Liver (tissue), 9 donors: ENCODE measurements around the gene ENDOG. TPM values are rescaled to one million over a fixed set of nuclear protein-coding genes. Genes with fewer than 3 reads are reported as not detected.

ENCODE experiments used
- DNase-seq: peaks from one replicate; pipeline ENCODE4 v3.0.0-alpha.2; 2017; ENCODE audit warnings: low spot score
- H3K27ac ChIP-seq, 2 donors: one replicate each; pipeline ENCODE4 v1.7.0; 2013; ENCODE audit warnings: inconsistent platforms in 2 of 2, low read length in 2 of 2, control low read depth in 1 of 2, low read depth in 1 of 2, mild to moderate bottlenecking in 1 of 2
- H3K27me3 ChIP-seq, 4 donors: one replicate each; pipeline versions ENCODE4 v1.6.1 to v1.7.0; 2013; ENCODE audit warnings: low read length in 3 of 4, inconsistent platforms in 1 of 4, mild to moderate bottlenecking in 1 of 4, moderate library complexity in 1 of 4; ENCODE audit not compliant: control insufficient read depth in 4 of 4, insufficient read depth in 4 of 4
- H3K36me3 ChIP-seq, 4 donors: one replicate each; pipeline versions ENCODE4 v1.6.1 to v1.7.0; 2013; ENCODE audit warnings: low read length in 3 of 4, mild to moderate bottlenecking in 3 of 4, low read depth in 1 of 4, moderate library complexity in 1 of 4; ENCODE audit not compliant: control insufficient read depth in 4 of 4, insufficient read depth in 3 of 4
- H3K4me1 ChIP-seq, 4 donors: one replicate each; pipeline versions ENCODE4 v1.6.1 to v1.7.0; 2013; ENCODE audit warnings: low read length in 3 of 4, mild to moderate bottlenecking in 3 of 4, moderate library complexity in 1 of 4; ENCODE audit not compliant: control insufficient read depth in 4 of 4, insufficient read depth in 4 of 4
- H3K4me3 ChIP-seq, 3 donors: one replicate each; pipeline versions ENCODE4 v1.6.1 to v1.7.0; 2013; ENCODE audit warnings: low read length in 3 of 3, control low read depth in 1 of 3, low read depth in 1 of 3, mild to moderate bottlenecking in 1 of 3
- H3K9ac ChIP-seq, 2 donors: one replicate each; pipeline ENCODE4 v1.7.0; 2013; ENCODE audit warnings: low read length in 2 of 2, mild to moderate bottlenecking in 2 of 2, moderate library complexity in 2 of 2, control low read depth in 1 of 2, low read depth in 1 of 2
- H3K9me3 ChIP-seq, 4 donors: one replicate each; pipeline versions ENCODE4 v1.6.1 to v1.7.0; 2013; ENCODE audit warnings: low read length in 3 of 4; ENCODE audit not compliant: control insufficient read depth in 4 of 4
- EGR1 ChIP-seq, 2 donors: IDR thresholded peaks; 2 replicates each; pipeline ENCODE4 v1.6.1; 2016 to 2018; ENCODE audit warnings: antibody characterized with exemption in 2 of 2, low read depth in 2 of 2
- FOXA1 ChIP-seq: IDR thresholded peaks from 2 replicates; pipeline ENCODE4 v1.6.1; 2016; ENCODE audit warnings: antibody characterized with exemption
- FOXA2 ChIP-seq: IDR thresholded peaks from 2 replicates; pipeline ENCODE4 v1.6.1; 2016; ENCODE audit warnings: antibody characterized with exemption
- GABPA ChIP-seq, 2 donors: IDR thresholded peaks in 1 of 2; conservative IDR thresholded peaks in 1 of 2; 2 replicates each; pipeline ENCODE4 v1.6.1; 2016; ENCODE audit warnings: antibody characterized with exemption in 2 of 2, mild to moderate bottlenecking in 1 of 2, moderate library complexity in 1 of 2
- HNF4A ChIP-seq, 2 donors: conservative IDR thresholded peaks; 2 replicates each; pipeline ENCODE4 v1.6.1; 2016; ENCODE audit warnings: antibody characterized with exemption in 2 of 2, mild to moderate bottlenecking in 2 of 2
- JUND ChIP-seq, 2 donors: IDR thresholded peaks; 2 replicates each; pipeline ENCODE4 v1.6.1; 2016; ENCODE audit warnings: antibody characterized with exemption in 2 of 2
- NR2F2 ChIP-seq: IDR thresholded peaks from 2 replicates; pipeline ENCODE4 v1.6.1; 2016; ENCODE audit warnings: antibody characterized with exemption
- RAD21 ChIP-seq, 2 donors: IDR thresholded peaks; 2 replicates each; pipeline ENCODE4 v1.6.1; 2016; ENCODE audit warnings: antibody characterized with exemption in 2 of 2, mild to moderate bottlenecking in 2 of 2
- RXRA ChIP-seq, 2 donors: IDR thresholded peaks; 2 replicates each; pipeline ENCODE4 v1.6.1; 2017 to 2018; ENCODE audit warnings: antibody characterized with exemption in 2 of 2, mild to moderate bottlenecking in 1 of 2
- SP1 ChIP-seq: IDR thresholded peaks from 2 replicates; pipeline ENCODE4 v1.6.1; 2018; ENCODE audit warnings: antibody characterized with exemption, mild to moderate bottlenecking
- TAF1 ChIP-seq: conservative IDR thresholded peaks from 2 replicates; pipeline ENCODE4 v1.6.1; 2016; ENCODE audit warnings: antibody characterized with exemption, mild to moderate bottlenecking
- WGBS: extraction: QIAGEN DNeasy Blood & Tissue Kit; methylation state at CpG from one replicate; pipeline ENCODE4 v1.1.7; 2013; 5-methylcytosine and 5-hydroxymethylcytosine counted together
- polyA plus RNA-seq, 2 donors: library from polyadenylated mRNA; stranded (reverse) in 1 of 2; unstranded in 1 of 2; fragments of 200-250 nt in 1 of 2; fragments of >200 nt in 1 of 2; fragmentation: Nextera tagmentation in 1 of 2; extraction: Ambion mirVana in 1 of 2; gene quantifications; one replicate each; pipeline versions ENCODE4 v1.2.1 to v1.2.3, GENCODE V29; 2013 to 2015
- total RNA-seq, 2 donors: library from RNA; depleted of rRNA; stranded (reverse); fragments of >200 nt; gene quantifications; one replicate each; pipeline ENCODE4 v1.2.3, GENCODE V29; 2014
- TF ChIP-seq, protein P1 (sequence below): IDR thresholded peaks from 2 replicates; pipeline ENCODE4 v1.6.1; 2016; ENCODE audit warnings: antibody characterized with exemption
- TF ChIP-seq, protein P2 (sequence below): IDR thresholded peaks from 2 replicates; pipeline ENCODE4 v1.6.1; 2016; ENCODE audit warnings: antibody characterized with exemption
- TF ChIP-seq, protein P3 (sequence below): IDR thresholded peaks from 2 replicates; pipeline ENCODE4 v1.6.1; 2016; ENCODE audit warnings: antibody characterized with exemption
- TF ChIP-seq, protein P4 (sequence below): IDR thresholded peaks from 2 replicates; pipeline ENCODE4 v1.6.1; 2016; ENCODE audit warnings: antibody characterized with exemption, mild to moderate bottlenecking
- TF ChIP-seq, protein P5 (sequence below): fragments of 150-350 bp; IDR thresholded peaks from 2 replicates; pipeline ENCODE4 v1.5.1; 2017; ENCODE audit warnings: improper control_type of control experiment, low read depth, low read length; ENCODE audit not compliant: missing input control
- donor health status: healthy.
- donor health status: healthy.
- donor health status: healthy.
- donor health status: healthy.
- donor health status: healthy.

The ENDOG gene
- total and polyA plus RNA-seq, 4 donors: 11.3 to 25.0 (median 15.0) TPM

DNA sequence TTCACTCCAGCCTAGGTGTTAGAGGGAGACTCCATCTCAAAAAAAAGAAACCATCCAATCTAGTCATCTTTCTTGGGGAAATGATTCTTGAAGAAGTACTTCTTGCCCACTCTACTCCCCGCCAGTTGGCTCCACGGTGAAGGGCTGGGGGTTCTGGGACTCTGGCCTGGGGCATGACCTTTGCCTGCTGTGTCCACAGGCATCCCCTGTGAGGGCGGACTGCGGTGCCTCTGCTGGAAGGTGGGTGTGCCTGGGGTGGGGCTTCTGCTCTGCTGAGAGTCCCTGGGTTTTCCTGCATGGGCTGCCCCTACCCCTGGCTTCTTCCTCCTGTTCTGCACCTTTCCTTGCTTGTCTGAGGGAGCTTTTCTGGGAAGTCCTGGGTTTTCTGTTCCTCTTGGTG lies 27.8 kb upstream of the ENDOG start:
- peaks cover 2 to 24% (median 6%) of the 10 kb centered on the region in 4 donors for H3K36me3 ChIP-seq

DNA sequence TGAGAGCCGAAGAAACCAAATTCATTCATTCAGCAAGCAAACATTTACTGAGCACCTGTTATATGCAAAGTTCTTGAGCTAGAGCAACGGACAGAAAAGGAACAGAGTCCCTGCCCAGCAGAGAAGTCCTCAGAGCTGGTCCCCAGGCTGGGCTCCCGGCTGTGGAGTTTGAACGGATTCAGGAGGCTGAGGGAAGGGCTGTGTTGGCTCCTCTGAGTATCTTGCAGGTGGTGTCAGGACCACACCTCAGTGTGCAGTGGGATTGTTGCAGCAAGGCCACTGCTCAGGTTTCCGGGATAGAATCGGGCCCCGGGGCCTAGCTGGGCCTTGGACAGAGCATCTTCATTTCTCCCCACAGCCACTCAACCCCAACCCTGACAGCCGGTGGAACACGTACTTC lies 26.2 kb upstream of the ENDOG start:
- peaks cover 2 to 29% (median 9%) of the 10 kb centered on the region in 4 donors for H3K36me3 ChIP-seq
- H3K9me3 ChIP-seq: no peaks in the 10 kb centered on the region
- H3K4me1 ChIP-seq: peaks cover 3 to 40% (median 31%) of the 10 kb centered on the region in 4 donors
- DNase-seq: no peak
- no peak overlapping the region for H3K9ac ChIP-seq
- no peaks in the 10 kb centered on the region for H3K27me3 ChIP-seq
- 96% methylated on average over 9 of the region's 9 CpGs for WGBS
- no peak overlapping the region for H3K27ac ChIP-seq
- no peak overlapping the region for H3K4me3 ChIP-seq
- TF ChIP-seq HNF4A (conservative IDR thresholded peaks at IDR 0.05) (no peak), NR2F2 (no peak), TAF1 (no peak), GABPA (IDR thresholded peaks at IDR 0.05 in 1 of 2, conservative IDR thresholded peaks at IDR 0.05 in 1 of 2) (no peak), JUND (IDR thresholded peaks at IDR 0.05) (no peak), EGR1 (IDR thresholded peaks at IDR 0.05; ENCODE audit: low read depth in 2 of 2) (no peak), FOXA2 (no peak), RXRA (IDR thresholded peaks at IDR 0.05) (no peak)
- TF ChIP-seq, protein P1, sequence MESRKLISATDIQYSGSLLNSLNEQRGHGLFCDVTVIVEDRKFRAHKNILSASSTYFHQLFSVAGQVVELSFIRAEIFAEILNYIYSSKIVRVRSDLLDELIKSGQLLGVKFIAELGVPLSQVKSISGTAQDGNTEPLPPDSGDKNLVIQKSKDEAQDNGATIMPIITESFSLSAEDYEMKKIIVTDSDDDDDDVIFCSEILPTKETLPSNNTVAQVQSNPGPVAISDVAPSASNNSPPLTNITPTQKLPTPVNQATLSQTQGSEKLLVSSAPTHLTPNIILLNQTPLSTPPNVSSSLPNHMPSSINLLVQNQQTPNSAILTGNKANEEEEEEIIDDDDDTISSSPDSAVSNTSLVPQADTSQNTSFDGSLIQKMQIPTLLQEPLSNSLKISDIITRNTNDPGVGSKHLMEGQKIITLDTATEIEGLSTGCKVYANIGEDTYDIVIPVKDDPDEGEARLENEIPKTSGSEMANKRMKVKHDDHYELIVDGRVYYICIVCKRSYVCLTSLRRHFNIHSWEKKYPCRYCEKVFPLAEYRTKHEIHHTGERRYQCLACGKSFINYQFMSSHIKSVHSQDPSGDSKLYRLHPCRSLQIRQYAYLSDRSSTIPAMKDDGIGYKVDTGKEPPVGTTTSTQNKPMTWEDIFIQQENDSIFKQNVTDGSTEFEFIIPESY: no peak
- TF ChIP-seq, protein P2, sequence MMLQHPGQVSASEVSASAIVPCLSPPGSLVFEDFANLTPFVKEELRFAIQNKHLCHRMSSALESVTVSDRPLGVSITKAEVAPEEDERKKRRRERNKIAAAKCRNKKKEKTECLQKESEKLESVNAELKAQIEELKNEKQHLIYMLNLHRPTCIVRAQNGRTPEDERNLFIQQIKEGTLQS: no peak
- TF ChIP-seq, protein P3, sequence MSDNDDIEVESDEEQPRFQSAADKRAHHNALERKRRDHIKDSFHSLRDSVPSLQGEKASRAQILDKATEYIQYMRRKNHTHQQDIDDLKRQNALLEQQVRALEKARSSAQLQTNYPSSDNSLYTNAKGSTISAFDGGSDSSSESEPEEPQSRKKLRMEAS: no peak
- TF ChIP-seq, protein P4, sequence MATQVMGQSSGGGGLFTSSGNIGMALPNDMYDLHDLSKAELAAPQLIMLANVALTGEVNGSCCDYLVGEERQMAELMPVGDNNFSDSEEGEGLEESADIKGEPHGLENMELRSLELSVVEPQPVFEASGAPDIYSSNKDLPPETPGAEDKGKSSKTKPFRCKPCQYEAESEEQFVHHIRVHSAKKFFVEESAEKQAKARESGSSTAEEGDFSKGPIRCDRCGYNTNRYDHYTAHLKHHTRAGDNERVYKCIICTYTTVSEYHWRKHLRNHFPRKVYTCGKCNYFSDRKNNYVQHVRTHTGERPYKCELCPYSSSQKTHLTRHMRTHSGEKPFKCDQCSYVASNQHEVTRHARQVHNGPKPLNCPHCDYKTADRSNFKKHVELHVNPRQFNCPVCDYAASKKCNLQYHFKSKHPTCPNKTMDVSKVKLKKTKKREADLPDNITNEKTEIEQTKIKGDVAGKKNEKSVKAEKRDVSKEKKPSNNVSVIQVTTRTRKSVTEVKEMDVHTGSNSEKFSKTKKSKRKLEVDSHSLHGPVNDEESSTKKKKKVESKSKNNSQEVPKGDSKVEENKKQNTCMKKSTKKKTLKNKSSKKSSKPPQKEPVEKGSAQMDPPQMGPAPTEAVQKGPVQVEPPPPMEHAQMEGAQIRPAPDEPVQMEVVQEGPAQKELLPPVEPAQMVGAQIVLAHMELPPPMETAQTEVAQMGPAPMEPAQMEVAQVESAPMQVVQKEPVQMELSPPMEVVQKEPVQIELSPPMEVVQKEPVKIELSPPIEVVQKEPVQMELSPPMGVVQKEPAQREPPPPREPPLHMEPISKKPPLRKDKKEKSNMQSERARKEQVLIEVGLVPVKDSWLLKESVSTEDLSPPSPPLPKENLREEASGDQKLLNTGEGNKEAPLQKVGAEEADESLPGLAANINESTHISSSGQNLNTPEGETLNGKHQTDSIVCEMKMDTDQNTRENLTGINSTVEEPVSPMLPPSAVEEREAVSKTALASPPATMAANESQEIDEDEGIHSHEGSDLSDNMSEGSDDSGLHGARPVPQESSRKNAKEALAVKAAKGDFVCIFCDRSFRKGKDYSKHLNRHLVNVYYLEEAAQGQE: no peak

More for the DNA sequence above, 27.8 kb upstream of the ENDOG start:
- Histone ChIP-seq H3K9ac (no peak overlapping the region), H3K4me1 (peaks cover 3 to 44% (median 31%) of the 10 kb centered on the region in 4 donors), H3K4me3 (no peak overlapping the region), H3K27me3 (no peaks in the 10 kb centered on the region), H3K9me3 (no peaks in the 10 kb centered on the region), H3K27ac (no peak overlapping the region)
- DNase-seq: no peak
- WGBS: 83% methylated on average over 4 of the region's 4 CpGs
- TF ChIP-seq, protein P5, sequence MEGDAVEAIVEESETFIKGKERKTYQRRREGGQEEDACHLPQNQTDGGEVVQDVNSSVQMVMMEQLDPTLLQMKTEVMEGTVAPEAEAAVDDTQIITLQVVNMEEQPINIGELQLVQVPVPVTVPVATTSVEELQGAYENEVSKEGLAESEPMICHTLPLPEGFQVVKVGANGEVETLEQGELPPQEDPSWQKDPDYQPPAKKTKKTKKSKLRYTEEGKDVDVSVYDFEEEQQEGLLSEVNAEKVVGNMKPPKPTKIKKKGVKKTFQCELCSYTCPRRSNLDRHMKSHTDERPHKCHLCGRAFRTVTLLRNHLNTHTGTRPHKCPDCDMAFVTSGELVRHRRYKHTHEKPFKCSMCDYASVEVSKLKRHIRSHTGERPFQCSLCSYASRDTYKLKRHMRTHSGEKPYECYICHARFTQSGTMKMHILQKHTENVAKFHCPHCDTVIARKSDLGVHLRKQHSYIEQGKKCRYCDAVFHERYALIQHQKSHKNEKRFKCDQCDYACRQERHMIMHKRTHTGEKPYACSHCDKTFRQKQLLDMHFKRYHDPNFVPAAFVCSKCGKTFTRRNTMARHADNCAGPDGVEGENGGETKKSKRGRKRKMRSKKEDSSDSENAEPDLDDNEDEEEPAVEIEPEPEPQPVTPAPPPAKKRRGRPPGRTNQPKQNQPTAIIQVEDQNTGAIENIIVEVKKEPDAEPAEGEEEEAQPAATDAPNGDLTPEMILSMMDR: no peak
- TF ChIP-seq RAD21 (IDR thresholded peaks at IDR 0.05): no peak
- no peak for TF ChIP-seq HNF4A (conservative IDR thresholded peaks at IDR 0.05)
- TF ChIP-seq FOXA2: no peak
- no peak for TF ChIP-seq EGR1 (IDR thresholded peaks at IDR 0.05; ENCODE audit: low read depth in 2 of 2)
- TF ChIP-seq, protein P3: no peak
- TF ChIP-seq, protein P2: no peak
- no peak for TF ChIP-seq FOXA1
- TF ChIP-seq RXRA (IDR thresholded peaks at IDR 0.05): no peak
- TF ChIP-seq, protein P4: no peak
- no peak for TF ChIP-seq SP1
